Panc1 (cell line): Measurements from ENCODE around the gene RPL14. TPM values are rescaled to one million over a fixed set of nuclear protein-coding genes. Genes with fewer than 3 reads are reported as not detected.

ENCODE experiments used
- ATAC-seq: fragments of 200-7000 bp; cut with Tn5 transposase; 2 replicates; pipeline ENCODE4 v1.9.1; 2020; ENCODE audit warnings: mild to moderate bottlenecking, moderate library complexity
- BruUV-seq: library from RNA; stranded (reverse); fragments of 400-500 nt; replicated peaks from 2 replicates; lab custom pipeline; 2021; lab: Mats Ljungman, UMichigan
- CTCF ChIA-PET: fragments of 300-600 bp; sonication (Branson Sonifier 250); formaldehyde crosslinking; loops from one replicate; lab custom pipeline; 2022; ENCODE audit warnings: antibody characterized with exemption; lab: Charles Lee
- POLR2A ChIA-PET: fragments of 300-600 bp; sonication (Branson Sonifier 250); formaldehyde crosslinking; loops from one replicate; lab custom pipeline; 2022; ENCODE audit warnings: antibody characterized with exemption; lab: Charles Lee
- DNase-seq: peaks from one replicate; pipeline ENCODE4 v3.0.0-alpha.2; 2010; ENCODE audit warnings: low read depth, low spot score
- H3K27ac ChIP-seq: 2 replicates; pipeline ENCODE4 v1.5.1; 2011; ENCODE audit warnings: mild to moderate bottlenecking, low read length, inconsistent platforms
- H3K27me3 ChIP-seq: fragments of 200-500 bp; sonication (Bioruptor generic); 2 replicates; pipeline ENCODE4 v1.6.0; 2014; ENCODE audit warnings: low read length, inconsistent platforms; ENCODE audit not compliant: control insufficient read depth, insufficient read depth
- H3K36me3 ChIP-seq: fragments of 200-500 bp; sonication (Bioruptor generic); 2 replicates; pipeline ENCODE4 v1.5.1; 2014; ENCODE audit warnings: inconsistent platforms, mild to moderate bottlenecking, low read length, moderate library complexity; ENCODE audit not compliant: control insufficient read depth, insufficient read depth
- H3K4me1 ChIP-seq: 2 replicates; pipeline ENCODE4 v1.5.1; 2011; ENCODE audit warnings: inconsistent platforms, mild to moderate bottlenecking, low read length, moderate library complexity; ENCODE audit not compliant: control insufficient read depth, insufficient read depth
- H3K4me3 ChIP-seq, 2 experiments: 2 replicates each; pipeline ENCODE4 v1.5.1; 2011 to 2012; ENCODE audit warnings: low read depth in 2 of 2, low read length in 2 of 2, mild to moderate bottlenecking in 2 of 2, inconsistent platforms in 1 of 2, moderate library complexity in 1 of 2
- H3K9me3 ChIP-seq: fragments of 200-500 bp; sonication (Bioruptor generic); 2 replicates; pipeline ENCODE4 v1.5.1; 2014; ENCODE audit warnings: low read depth, mild to moderate bottlenecking, inconsistent platforms, low read length, moderate library complexity; ENCODE audit not compliant: control insufficient read depth, insufficient read depth
- CTCF ChIP-seq: fragments of 450-650 bp; IDR thresholded peaks from 2 replicates; pipeline ENCODE4 v1.5.1; 2017; ENCODE audit warnings: mild to moderate bottlenecking
- POLR2AphosphoS5 ChIP-seq: IDR thresholded peaks from 2 replicates; pipeline ENCODE4 v1.6.1; 2012; ENCODE audit warnings: mild to moderate bottlenecking, low read depth, low read length, moderate library complexity
- REST ChIP-seq, 2 experiments: IDR thresholded peaks; 2 replicates each; pipeline ENCODE4 v1.6.1; 2011 to 2012; ENCODE audit warnings: low read depth in 2 of 2, control low read depth in 1 of 2, low read length in 1 of 2, mild to moderate bottlenecking in 1 of 2, moderate library complexity in 1 of 2; ENCODE audit not compliant: insufficient read depth in 1 of 2
- SIN3A ChIP-seq: IDR thresholded peaks from 2 replicates; pipeline ENCODE4 v1.6.1; 2012; ENCODE audit warnings: low read depth, mild to moderate bottlenecking, low read length, moderate library complexity, borderline replicate concordance; ENCODE audit not compliant: insufficient read depth
- TCF7L2 ChIP-seq: IDR thresholded peaks from 2 replicates; pipeline ENCODE4 v1.6.1; 2011; ENCODE audit warnings: mild to moderate bottlenecking, low read depth, low read length, inconsistent platforms
- in situ Hi-C: cut with HindIII; loops from 2 replicates; pipeline ENCODE4 v1.10.0; 2016; ENCODE audit warnings: low sequenced_read_pairs, low pct_unique_long_range_greater_than_20kb
- intact Hi-C: fragments of 100-400 bp; cut with micrococcal nuclease; formaldehyde crosslinking; loops from one replicate; pipeline ENCODE4 v1.10.0; 2022; ENCODE audit not compliant: unreplicated experiment
- total RNA-seq: library from RNA; stranded (reverse); gene quantifications from one replicate; pipeline ENCODE4 v1.2.1, GENCODE V29; 2021; ENCODE audit not compliant: unreplicated experiment

RPL14 gene
- total RNA-seq, 1 experiment from 2014 or later = 1,134 TPM

GRCh38 chr3:40452562-40452875 lies 4.6 kb upstream of the RPL14 start:
- CTCF ChIA-PET = no interaction called here

GRCh38 chr3:40452876-40453730 lies 4.0 kb upstream of the RPL14 start:
- CTCF ChIA-PET = no interaction called here

More at GRCh38 chr3:40452562-40452875, 4.6 kb upstream of the RPL14 start:
- no TSS peak for BruUV-seq
- intact Hi-C loops (loop anchor here (5.0 kb wide), 1 partner anchor 125 kb away; no protein-coding TSS in a partner anchor), in situ Hi-C loops (no loop called here)
- Histone ChIP-seq H3K9me3 (no peaks in the 10 kb centered on the region), H3K4me1 (peaks cover 11% of the 10 kb centered on the region), H3K36me3 (peaks cover under 1% of the 10 kb centered on the region; the same call in 1 of the 2 replicates), H3K4me3 (peak overlapping the region; percentile 78 to 81), H3K27ac (peak overlapping the region; percentile 88), H3K27me3 (no peaks in the 10 kb centered on the region)
- TF ChIP-seq TCF7L2 (no peak), SIN3A (no peak), CTCF (no peak), REST (IDR thresholded peaks at IDR 0.05; ENCODE audit: insufficient read depth in 1 of 2, low read depth in 2 of 2, low read length in 1 of 2) (no peak), POLR2AphosphoS5 (no peak)
- DNase-seq (no peak), ATAC-seq (no peak)
- POLR2A ChIA-PET = no interaction called here

More at GRCh38 chr3:40452876-40453730, 4.0 kb upstream of the RPL14 start:
- in situ Hi-C loops = no loop called here
- DNase-seq (peak; percentile 87), ATAC-seq (peak; percentile 98)
- intact Hi-C loops = loop anchor here (5.0 kb wide), 1 partner anchor 126 kb away; no protein-coding TSS in a partner anchor
- H3K4me3 ChIP-seq = peak overlapping the region; percentile 78 to 81
- H3K27ac ChIP-seq = peak overlapping the region; percentile 88
- H3K27me3 ChIP-seq = no peaks in the 10 kb centered on the region
- no peak for TF ChIP-seq CTCF
- peak; percentile 64; the same call in 1 of the 2 replicates for TF ChIP-seq SIN3A
- peak; percentile 40; the same call in 1 of the 2 replicates for TF ChIP-seq POLR2AphosphoS5
- no TSS peak for BruUV-seq
- H3K4me1 ChIP-seq = peaks cover 12% of the 10 kb centered on the region
- POLR2A ChIA-PET = no interaction called here
- H3K9me3 ChIP-seq = no peaks in the 10 kb centered on the region
- peaks cover 7% of the 10 kb centered on the region for H3K36me3 ChIP-seq
